Head of caudate nucleus (tissue), 42 donors: Measurements from ENCODE around the gene PLP2.
"Not testable (repeated sequence)": the region's sequence is repeated elsewhere in the genome, so short reads cannot be mapped to it uniquely, and the experiment has no call there.

Experiments used
- DNase-seq, 42 donors: peaks; one replicate each; pipeline versions ENCODE4 v3.0.0 to v3.0.0-alpha.2; 2020 to 2021; ENCODE audit warnings: mixed read lengths in 7 of 42
- intact Hi-C: fragments of 100-400 bp; cut with DNase I; formaldehyde crosslinking; loops from one replicate; pipeline ENCODE4 v1.15.0; 2022

The PLP2 gene

DNA sequence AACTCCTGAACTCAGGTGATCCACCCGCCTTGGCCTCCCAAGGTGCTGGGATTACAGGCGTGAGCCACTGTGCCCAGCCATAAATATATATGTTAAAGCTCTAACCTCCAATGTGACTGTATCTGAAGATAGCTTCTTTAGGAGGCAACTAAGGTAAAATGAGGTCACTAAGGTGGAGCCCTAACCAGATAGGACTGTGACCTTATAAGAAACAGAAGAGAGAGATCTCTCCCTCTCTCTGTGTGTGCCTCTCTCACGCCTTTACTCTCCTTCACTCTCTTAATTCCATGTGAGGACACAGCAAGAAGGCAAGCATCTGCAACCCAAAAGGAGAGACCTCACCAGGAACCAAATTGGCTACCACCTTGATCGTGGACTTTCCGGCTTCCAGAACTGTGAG lies 10.1 kb upstream of the PLP2 start:
- intact Hi-C loops = no loop called here
- DNase-seq = no peak

DNA sequence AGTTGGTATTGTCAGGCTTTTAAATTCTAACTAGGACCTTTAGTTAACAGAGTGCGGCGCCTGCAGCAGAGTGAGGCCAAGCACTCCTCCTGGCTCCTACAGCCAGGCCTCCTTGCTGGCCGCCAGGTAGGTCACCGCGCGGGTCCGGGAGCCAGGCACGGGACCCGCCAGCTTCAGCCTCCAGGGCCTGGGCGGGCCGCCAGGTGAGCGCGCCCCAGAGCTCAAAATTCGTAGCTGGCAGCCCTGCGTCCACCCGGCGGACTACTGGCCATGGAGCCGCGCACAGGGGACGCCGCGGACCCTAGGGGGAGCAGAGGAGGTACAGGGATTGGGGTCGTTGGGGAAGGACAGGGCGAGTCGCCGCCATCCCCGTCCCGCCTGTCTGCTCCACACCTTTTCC lies 9.1 kb upstream of the PLP2 start, which contains the start of gene MAGIX:
Gene MAGIX (plus strand): TSS at position 139 of the 400 bp plus-strand sequence. CDS start 132 bp downstream, at position 271.
- no peak for DNase-seq
- intact Hi-C loops = no loop called here

DNA sequence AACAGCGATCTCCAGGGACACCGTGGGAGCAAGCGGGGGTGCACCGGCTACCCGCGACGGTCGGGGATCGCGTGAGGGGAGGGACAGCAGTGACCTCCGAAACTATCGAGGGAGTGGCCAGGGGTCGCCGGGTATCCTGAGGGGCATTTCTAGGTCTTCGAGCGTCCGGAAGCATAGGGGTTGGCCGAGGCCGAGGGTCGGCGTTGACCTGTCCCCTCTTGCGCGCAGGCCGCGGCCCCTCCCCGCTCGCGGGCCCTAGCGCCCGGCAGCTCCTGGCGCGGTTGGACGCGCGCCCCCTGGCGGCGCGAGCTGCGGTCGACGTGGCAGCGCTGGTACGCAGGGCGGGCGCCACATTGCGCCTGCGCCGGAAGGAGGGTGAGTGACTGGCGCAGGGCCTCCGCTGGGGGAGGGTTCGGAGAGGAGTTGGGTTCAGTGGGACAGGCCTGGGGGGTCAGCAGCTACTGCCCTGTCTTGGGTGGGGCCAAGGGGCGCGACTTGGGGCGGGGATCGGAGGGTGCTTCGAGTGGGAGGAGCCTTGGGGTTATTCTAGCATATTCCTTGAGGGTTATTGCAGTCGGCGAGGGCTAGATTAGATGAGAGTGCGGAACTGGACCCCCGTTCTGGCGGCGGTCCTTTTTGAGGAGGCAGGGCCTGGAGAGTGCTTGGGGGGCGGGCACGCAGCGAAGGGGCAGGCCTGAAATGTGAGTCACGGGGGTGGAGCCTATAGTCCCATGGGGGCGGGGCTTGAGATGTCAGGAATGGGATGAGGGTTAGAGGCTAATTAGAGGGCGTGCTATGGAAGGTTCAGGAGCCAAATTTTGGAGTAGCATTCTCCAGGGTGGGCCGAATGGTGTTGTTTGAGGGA lies 7.9 kb upstream of the PLP2 start:
- intact Hi-C loops = no loop called here
- peak; percentile 77 to 94 (median 86) for DNase-seq

DNA sequence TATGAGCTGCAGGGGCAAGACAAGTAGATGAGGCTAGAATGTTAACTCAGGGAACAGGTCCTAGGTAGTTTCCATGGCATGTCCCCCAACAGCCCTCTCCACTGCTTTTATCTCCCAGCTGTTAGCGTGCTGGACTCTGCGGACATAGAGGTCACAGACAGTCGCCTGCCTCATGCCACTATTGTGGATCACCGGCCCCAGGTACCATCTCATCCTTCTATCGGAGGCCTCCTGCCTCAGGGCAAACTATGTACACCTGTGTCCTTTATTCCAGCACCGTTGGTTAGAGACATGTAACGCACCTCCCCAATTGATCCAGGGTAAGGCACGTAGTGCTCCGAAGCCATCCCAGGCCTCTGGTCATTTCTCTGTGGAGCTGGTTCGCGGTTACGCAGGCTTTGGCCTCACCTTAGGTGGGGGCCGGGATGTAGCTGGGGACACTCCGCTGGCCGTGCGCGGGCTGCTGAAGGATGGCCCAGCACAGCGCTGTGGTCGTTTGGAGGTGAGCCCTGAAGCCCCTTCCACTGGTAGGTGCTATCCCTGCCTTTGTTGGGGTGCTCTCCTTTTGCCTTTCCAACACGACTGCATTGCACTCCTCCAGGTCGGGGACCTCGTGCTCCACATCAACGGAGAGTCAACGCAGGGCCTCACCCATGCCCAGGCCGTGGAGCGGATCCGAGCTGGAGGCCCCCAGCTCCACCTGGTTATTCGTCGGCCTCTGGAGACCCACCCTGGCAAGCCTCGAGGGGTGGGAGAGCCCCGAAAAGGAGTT lies 6.9 kb upstream of the PLP2 start:
- no peak for DNase-seq
- intact Hi-C loops = no loop called here

DNA sequence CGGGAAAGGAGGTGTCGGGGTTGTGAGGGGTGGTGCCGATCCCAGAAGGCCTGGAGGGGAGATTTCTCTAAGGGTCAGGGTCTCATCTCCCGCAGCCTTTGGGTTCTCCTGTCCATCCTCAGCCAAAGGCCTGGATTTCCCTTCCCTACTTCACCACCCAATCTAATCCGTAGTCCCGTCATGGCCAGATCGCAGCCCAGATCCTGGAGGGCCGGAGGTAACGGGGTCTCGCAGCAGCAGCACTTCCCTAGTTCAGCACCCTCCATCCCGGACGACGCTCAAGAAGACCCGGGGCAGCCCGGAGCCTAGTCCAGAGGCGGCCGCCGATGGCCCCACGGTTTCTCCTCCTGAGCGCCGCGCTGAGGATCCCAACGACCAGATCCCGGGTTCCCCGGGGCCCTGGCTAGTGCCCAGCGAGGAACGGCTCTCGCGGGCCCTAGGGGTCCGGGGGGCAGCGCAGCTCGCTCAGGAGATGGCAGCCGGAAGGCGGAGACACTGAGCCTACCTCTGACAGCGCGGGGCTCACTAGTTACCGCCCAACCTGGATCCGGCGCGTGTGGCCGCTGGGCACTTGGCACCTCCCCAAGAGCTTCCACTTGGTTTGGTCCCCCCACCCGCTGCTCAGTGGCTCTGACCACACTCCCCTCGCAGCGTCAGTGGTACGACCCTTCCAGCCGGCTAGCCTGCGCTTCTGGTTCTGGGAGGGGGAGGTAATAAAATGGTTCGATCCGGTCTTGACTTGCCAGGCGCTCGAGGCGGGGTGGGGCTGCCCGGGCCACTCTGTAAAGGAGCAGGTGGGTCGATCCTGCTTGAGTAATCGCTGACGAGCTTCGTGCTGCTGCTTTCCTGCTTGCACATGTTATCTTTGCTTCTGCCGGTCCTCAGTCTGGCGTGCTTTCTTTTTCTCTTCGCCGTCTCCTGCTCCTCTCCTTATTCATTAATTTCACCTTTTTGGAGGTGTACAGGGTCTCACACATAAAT lies 5.5 kb upstream of the PLP2 start:
- peak; percentile 31 to 77 (median 60) for DNase-seq
- intact Hi-C loops = no loop called here

DNA sequence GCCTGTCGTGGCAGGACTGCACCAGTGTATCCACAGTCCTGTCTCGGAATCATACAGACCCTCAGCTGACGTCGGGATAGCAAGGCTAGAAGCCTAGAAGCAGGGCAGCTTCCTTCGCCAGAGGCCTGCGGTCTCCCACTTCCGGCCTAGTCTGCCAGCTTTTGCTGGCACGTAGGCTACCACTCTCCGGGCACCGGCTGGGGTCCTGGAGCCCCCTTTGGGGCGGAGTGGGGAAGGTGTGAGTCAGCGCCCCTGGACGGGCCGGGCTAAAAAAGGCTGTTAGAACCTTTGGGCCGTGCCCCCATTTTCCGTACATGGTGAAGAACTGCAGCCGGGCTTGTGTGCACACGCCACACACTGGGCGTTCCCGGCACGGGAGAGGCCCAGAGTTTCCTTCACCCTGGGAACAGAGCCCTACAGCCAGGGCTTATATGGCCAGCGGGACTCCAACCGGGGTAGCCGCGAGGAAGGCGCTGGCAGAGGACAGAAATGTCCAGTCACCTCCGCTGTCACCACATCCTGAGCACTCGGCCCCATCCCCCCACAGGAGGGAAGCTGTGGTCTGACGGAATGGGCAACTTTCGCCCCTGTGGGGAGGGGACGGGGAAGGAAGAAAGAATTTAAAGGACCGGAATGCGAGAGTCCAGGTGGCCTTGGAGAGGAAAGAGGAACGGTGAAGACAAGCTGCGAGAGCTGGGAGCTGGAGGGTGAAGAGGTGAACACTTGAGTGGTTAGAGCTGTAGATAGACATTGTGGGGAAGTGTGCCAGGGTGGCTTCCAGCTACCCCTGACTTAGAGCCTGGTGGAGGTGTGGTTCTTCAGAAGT lies 4.6 kb upstream of the PLP2 start:
- DNase-seq = peak in 26 of 42 donors; percentile 15 to 62 (median 36)
- intact Hi-C loops = no loop called here

DNA sequence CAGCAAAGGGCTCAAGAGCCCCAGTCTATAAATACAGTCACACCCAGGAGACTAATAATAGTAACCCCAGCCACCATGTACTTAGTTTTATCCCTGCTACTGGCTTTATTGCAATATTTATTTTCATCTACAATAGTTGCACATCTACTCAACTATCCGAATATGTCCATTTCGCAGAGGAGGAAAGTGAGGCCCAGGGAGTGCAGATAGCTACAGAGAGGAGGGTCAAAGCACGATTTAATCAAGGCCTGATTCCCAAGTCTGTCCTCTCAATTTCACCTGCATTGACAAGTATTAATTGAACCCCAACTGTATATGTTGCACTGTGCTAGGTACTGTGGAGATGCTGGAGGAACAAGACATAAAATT lies 4.0 kb upstream of the PLP2 start:
- DNase-seq = no peak
- intact Hi-C loops = no loop called here

DNA sequence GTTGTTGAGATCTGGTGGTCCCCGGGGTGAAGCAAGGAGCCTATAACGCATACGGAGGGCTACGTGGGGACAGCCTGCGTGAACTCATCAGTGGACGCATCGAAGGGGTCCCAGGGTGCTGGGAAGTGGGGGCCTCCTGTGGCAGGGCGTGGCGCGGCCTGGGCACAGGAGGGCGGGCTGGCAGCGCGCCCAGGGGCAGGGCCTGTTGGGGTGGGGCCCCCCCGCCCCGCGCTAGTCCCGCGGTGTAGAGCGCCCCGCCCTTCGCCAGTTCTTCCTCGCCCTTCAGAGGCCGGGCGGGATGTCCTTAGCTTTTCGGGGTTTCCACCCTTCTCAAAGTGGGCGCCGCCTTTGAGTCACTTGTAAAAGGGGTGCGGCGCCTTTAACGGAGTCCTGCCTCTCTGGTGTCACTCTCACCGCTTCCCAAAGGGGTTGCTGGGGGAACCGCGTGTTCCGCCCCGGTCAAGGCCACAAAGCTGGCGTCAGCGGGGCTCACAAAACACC lies 632 bp downstream of the PLP2 start:
- peak in 14 of 42 donors; percentile 20 to 54 (median 38) for DNase-seq

DNA sequence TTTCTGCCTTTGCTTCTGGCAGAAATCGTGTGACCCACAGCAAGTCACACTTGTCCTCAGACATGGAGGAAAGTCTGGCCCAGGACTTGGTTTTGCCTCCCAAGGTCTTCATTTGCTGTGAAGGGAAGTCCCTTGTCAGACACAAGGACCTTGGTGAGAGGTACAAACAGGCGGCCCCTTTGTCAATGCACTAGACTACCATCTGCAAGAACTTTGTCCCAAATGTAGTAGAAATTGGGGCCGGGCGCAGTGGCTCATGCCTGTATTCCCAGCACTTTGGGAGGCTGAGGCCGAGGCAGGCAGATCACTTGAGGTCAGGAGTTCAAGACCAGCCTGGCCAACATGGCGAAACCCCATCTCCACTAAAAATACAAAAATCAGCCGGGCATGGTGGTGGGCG lies 1.8 kb downstream of the PLP2 start:
- intact Hi-C loops, DNase-seq: not testable (repeated sequence)

More for the DNA sequence above, 632 bp downstream of the PLP2 start:
- intact Hi-C loops = no loop called here

DNA sequence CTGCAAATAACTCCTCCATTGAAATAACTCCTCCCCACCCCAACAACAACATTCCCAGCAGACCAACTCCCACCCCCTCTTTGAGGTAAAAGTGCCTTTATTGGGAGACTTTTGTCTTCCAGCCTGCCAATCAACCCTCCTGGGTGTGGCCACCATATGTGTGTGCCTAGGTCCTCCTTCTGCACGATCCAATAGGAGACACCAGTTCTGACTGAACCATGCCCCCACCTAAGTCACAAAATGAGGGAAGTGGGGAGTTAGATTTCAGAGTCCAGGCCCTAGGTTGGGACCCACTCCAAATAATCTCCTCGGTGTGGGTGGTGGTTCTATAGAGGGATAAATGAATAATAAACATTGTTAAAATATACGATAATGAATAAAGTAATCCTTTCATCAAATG lies 3.0 kb downstream of the PLP2 start:
- intact Hi-C loops = no loop called here
- no peak for DNase-seq

DNA sequence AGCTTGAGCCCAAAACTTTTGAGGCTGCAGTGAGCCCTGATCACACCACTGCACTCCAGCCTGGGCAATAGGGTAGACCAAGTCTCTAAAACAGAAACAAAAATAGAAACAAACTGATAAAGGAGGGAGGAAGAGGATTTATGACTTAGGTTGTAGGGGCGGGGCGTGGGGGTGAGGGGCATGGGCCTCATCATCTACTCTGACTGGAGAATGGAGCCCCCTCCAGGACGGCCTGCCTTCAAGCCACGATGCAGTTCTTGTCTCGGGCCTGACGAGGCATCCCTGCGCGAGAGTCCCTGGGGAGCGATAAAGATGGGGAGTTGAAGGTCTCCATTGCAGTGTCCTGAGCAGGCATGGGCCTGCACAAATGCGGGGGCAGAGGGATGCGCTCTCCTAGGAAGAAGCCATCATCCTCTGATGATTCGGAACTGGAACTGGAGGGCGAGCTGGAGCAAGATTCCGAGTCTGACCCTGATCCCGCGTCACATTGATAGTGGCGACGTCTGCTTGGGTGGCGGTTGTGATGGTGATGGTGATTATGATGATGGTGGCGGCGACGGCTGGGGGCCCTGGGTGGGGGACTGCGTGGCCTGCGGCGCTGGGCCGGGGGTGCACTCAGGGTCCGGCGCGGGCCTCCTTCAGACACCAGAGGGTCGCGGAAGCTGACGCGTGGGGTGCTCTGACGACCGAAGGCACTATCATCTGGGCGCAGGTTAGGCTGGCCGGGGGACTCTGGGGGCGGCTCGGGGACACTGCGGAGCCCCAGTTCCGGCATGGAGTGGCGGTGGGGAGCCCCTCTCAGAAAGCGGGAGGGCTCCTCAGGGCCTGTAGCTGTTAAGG lies 4.0 kb downstream of the PLP2 start:
- intact Hi-C loops = no loop called here
- DNase-seq = no peak

DNA sequence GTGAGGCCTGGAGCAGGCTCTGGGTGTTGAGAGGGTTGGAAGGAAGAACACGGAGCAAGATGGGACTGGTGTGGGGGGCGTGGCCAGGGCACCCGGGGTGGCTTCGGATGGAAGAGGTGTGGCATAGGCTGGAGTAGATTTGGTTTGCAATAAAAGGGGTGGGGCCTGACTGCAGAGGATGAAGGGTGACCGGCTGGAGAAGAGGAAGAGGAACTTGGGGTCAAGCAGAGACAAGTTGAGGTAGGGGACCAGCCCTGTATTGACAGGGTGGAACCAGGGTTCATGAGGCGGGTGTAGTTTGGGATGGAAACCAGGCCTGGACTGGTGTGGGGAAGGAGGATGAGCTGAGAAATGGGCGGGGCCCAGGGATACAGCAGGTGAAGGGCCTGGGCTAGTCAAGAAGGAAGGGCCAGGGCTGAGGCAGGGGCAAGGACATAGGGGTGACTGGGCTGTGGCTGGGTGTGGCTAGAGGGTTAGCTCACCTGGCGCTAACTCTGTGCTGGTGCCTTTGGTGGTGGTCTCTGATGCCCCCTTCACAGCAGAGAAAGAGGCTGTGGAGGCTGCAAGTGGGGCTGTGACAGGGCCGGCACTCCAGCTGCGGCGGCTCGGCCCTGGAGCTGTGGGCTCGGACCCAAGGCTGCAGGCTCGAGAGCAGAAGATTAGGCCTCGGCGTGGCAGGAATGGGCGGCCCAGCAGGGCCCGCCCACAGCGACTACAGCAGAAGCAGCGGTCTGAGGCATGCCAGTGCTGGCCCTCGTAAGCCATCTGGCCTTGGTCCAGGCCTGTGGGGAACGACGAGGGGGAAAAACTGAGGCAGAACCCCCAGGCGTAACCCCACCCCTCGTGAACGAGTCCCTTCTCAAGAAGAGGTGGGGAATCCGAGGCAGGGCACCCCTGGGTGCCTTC lies 5.0 kb downstream of the PLP2 start:
- no peak for DNase-seq
- intact Hi-C loops = no loop called here

DNA sequence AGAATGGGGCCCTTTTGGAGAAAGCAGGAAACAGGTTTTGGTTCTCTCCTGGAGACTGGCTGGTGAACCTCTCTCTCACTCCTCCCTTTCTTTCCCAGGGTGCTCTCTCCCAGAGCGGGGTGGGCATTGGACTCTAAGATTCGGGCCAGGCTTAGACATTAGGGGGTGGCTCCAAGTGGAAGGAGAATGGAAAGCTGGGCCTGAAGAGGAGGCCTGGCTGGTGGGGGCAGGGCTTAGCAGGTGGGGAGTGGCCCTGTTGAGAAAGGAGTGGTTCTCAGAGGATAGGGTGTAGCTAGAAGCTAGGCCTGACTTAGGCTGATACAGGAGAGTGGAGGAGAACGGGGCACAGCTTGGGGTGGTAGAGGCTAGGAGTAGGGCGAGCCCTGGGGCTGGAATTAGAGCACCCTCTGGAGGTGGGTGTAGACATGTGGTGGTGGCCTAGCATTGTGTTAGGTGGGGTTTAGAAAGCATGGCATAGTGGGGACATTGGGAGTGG lies 5.7 kb downstream of the PLP2 start:
- no peak for DNase-seq
- intact Hi-C loops = no loop called here

DNA sequence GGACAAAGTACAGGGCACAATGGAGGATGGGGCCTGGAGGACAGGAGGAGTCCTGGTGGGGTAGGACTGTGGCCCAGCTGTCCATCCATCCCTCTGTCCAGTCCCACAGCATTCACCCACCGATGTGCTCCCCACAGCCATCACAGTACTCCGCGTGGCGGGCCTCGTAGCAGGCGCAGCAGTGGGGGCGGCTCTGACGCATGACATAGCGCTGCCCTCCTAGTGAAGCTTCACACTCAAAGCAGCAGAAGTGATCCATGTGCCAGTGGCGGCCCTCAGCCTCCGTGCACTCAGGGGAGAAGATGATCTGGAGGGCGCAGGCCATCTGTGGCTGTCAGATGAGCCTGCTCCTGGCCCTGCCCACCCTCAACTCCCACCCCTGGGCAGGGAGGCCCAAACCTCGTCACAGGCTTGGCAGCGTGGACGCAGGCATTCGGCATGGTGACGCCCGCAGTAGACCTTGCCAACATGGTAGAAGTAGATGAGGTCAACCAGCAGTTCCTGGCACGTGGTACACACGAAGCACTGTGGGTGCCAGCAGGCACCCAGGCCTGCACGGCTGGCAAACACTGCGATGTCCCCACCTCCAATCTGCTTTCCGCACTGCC lies 6.3 kb downstream of the PLP2 start:
- intact Hi-C loops = no loop called here
- DNase-seq = no peak

DNA sequence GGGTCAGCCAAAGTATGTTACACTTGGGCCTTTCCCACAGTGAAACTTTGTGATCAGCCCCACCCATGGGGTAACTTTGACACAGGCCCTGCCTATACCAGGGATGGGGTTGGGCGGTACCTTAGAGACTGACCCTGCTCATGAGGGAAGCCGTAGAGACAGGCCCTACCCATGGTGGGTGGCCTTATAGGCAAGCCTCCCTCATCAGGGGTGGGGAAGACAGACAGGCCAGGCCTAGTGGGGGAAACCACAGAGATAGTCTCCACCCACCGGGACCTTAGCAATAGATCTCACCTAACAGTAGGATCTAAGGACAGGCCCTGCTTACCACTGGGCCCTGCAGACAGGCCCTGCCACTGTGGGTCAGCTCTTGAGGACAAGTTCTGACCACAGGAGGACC lies 6.8 kb downstream of the PLP2 start:
- DNase-seq = no peak
- intact Hi-C loops = no loop called here

DNA sequence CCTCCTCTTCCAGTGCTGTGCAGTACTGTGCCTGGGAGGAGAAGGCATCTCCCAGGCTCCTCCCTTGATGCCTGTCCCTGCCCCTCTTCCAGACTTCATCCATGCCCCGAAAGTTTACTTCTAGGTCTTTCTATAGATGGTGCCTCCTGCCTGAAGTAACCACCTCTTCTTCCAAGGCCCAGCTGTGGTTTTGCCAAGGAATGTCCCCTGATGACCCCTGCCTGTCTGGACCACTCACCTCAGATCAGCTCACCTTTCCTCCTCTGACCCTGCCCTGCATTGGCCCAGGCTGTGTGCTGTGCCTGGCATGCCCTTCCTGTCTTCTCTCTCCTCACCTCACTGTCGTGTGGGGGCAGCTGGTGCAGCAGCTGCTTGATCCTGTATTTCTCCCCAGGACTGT lies 7.7 kb downstream of the PLP2 start:
- intact Hi-C loops = no loop called here
- no peak for DNase-seq
